GM18907 (cell line): ENCODE results near the gene SIPA1L3.

ENCODE experiments used
- ATAC-seq: cut with Tn5 transposase; IDR thresholded peaks from one replicate; pipeline ENCODE4 v1.9.1; 2021; ENCODE audit warnings: mild to moderate bottlenecking, moderate library complexity; ENCODE audit not compliant: unreplicated experiment

SIPA1L3 gene

DNA sequence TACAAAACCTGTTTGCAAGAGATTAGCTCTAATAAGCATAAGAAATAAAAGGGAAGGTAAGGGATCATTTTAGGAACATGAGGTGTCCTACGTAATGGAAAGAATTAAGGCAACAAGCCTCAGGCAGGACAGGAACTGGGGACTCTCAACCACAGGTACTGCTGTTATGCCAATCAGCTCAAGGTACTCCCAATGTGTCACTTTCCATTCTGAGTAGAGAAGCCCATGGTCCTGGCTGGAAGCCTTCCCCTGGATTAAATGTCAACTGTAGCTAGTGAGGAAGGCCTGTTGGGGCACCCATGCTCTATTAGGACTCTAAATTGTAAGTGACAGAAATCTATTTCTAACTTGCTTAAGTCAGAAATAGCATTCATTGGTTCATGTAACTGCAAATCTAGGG lies 182.4 kb downstream of the SIPA1L3 start:
- no peak for ATAC-seq

GRCh38 chr19:38093154-38093553 lies 186.1 kb downstream of the SIPA1L3 start:
- ATAC-seq, result no peak

GRCh38 chr19:38093587-38093986 lies 186.6 kb downstream of the SIPA1L3 start:
- no peak for ATAC-seq

GRCh38 chr19:38095411-38096308 lies 188.7 kb downstream of the SIPA1L3 start:
- no peak for ATAC-seq

- no peak for ATAC-seq
Measured at GRCh38 chr19:38099966-38100365, 193.0 kb downstream of the SIPA1L3 start.

DNA sequence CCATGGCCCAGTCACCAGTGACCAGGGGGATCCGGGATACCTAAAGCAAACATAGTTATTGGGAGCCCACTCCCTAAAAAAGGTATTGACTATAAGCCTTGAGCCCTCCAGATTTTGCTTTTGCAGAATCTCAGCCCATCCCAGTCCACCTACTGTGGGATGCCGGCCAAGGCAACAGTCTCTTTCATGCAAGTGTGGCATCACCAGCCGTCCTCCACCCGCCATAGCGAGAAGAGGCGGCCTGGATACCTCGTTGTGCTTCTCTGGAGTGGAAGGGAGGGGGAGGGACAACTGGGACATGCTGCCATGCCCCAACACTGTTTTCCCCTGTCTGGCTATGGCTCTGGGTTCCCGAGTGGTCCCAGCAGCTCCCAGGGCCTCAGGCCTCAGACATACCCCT lies 193.6 kb downstream of the SIPA1L3 start:
- ATAC-seq, result no peak

GRCh38 chr19:38101723-38102122 lies 194.7 kb downstream of the SIPA1L3 start:
- ATAC-seq, result no peak

- no peak for ATAC-seq
Measured at GRCh38 chr19:38105574-38105973, 198.6 kb downstream of the SIPA1L3 start.

GRCh38 chr19:38107129-38107528 lies 200.1 kb downstream of the SIPA1L3 start:
- ATAC-seq, result no peak

- no peak for ATAC-seq
Measured at GRCh38 chr19:38111898-38112297, 204.9 kb downstream of the SIPA1L3 start.

DNA sequence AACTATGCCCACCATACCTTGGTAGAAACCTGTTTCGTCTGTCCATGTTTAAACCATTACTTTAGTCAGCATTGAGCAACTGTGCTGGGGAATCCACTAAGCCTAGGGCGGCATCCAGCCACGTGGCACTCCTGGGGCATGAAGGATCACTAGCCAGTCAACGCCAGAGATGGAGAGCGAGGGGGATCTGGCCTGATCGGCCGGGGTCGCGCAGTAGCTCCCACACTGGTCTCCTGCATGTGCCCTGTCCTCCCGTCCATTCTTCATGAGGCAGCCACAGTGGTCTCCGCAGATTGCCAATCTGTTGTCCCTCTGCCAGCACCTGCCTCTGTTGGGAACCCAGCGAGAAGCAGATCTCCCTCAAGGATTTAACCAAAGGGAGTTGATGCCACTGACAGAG lies 207.6 kb downstream of the SIPA1L3 start:
- no peak for ATAC-seq

DNA sequence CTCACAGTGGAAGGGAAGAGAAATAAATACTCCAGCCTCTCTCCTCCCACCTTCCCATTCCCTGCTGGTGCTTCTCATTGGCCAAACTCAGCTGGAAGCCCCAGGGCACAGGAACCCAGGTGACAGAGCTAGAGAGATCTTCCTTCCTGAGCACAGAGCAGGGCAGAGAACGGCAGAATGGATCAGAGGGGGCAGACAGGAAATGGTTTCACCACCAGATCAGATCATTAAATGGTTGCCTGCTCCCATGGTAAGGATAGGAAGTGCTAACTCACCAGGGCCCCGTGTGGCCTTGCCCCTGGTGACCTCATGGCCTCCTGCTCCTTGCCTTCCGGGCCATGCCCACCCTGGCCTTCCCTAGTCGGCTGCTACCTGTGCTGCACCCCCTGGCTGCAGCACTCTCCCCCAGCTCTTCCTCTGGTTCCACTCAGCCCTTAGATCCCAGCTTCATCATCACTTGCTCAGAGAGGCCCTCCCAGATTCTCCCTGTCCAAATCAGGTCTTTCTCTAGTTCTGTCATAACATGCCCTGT lies 208.3 kb downstream of the SIPA1L3 start:
- no peak for ATAC-seq

- ATAC-seq, result no peak
Measured at GRCh38 chr19:38118176-38118575, 211.2 kb downstream of the SIPA1L3 start.

DNA sequence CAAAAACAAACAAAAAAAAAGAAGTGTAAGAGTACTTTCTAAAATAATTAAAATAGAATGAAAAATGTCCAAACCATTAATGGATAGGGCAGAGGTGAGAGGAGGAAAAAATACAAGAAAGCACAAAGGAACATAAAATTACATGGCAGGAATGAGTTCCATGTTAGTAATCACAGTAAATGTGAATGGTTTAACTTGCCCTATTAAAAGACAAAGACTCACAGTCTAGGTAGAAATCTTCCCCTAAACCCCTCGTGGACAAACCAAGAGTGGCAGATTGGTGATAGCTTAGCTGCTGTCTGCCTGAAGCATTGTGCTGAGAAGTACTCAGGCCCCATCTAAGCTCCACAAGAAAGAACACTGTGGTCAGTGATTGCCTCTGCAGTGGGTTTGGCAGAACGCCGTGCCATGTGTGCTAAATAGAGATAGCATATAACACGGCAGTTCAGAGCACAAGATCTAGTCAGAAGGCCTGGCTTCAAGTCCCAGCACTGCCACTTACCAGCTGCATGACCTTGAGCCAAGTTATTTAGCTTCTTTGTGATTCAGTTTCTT lies 213.5 kb downstream of the SIPA1L3 start:
- no peak for ATAC-seq

DNA sequence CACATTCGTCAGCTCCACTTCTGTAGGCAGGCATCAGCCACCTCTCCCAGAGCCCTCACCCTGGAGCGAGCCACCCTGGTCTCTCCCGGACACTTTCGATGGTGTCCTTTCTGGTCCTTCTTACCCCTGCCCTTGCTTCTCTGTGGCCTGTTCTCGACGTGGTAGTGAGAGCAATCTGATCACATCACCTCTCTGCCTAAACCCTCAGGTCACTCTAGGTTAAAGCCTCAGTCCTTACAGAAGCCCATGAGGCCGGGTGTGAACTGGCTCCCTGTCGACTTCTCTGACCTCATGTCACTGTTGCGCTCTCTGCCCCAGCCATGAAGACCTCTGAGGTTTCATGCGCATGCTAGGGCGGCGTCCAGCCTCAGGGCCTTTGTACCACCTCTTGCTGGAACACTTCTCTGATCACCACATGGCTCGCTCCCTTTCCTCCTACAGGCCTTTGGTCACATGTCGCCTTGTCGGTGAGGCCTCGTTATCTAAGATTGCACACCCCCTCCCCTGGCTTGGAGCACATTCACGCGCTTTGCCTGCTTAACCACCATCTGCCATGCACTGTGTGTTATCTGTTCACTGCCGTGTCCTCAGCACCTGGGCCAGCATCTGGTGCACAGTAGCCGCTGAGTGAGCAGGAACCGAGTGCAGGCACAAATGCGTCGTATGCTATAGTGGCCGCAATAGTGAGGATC lies 215.5 kb downstream of the SIPA1L3 start:
- ATAC-seq, result no peak

DNA sequence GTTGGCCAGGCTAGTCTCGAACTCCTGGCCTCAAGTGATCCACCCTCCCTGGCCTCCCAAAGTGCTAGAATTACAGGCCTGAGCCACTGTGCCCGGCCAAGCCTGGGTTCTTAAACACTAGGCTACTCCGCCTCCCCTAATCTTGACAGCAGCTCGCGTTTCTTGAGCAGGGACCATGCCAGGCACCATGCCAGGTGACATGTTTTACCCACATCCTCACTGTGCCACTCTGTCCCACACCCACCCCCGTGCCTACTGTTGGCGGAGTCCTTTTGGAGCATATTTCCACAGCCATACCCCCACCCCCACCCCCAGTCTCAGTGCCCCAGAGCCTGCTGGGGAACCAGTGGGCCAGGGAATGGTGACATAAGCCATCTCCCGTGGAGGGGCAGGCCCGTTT lies 218.2 kb downstream of the SIPA1L3 start:
- no peak for ATAC-seq

GRCh38 chr19:38130399-38130798 lies 223.4 kb downstream of the SIPA1L3 start:
- ATAC-seq, result no peak

GRCh38 chr19:38132781-38133180 lies 225.8 kb downstream of the SIPA1L3 start:
- ATAC-seq, result no peak

DNA sequence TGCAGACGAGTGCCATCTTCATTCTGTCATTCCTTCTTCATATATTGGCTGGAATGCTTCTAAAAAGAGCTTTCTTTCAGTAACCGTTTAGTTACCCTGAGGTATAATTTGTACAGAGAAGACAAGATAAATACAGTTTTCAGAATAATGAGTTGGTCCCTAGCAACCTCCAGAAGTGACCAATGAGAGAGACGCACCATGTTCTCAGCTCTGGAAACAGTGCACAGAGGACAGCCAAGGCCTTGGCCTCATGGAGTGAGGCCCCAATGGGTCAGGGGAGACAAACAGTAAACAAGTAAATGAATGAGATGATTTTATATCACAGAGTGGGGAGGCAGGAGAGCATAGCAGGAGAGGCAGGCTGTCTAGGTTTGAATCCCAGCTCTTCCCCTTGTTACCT lies 226.3 kb downstream of the SIPA1L3 start:
- no peak for ATAC-seq

DNA sequence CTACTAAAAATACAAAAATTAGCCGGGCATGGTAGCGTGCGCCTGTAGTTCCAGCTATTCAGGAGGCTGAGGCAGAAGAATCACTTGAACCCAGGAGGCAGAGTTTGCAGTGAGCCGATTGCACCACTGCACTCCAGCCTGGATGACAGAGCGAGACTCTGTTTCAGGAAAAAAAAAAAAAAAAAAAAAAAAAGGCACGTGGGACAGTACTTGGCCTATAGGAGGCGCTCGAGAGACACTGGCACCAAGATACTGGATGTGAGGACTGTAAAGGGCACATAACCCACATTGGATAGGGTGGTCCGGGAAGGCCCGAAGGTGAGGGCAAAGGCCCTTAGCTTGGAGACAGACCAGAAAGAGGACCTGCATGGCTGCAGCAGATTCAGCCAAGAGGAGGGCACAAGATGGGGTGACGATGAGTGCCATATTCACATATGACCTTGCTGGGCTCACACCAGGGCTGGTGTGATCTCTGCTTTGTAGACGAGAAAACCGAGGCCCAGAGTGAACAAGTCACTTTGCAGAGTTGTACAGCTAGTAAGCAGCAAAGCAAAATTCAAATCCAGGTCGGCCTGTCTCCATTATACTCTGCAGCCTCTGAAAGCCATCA lies 227.6 kb downstream of the SIPA1L3 start:
- no peak for ATAC-seq
